ENCODE results near the gene CLNK.

The CLNK gene

GRCh38 chr4:10701702-10702460, 17.3 kb upstream of the CLNK start:
- H3K4me1 ChIP-seq (ENCODE audit: insufficient read depth, low read length, severe bottlenecking): no peaks in the 10 kb centered on the region
- H3K9me2 ChIP-seq (ENCODE audit: low read depth, low read length): no peaks in the 10 kb centered on the region
- no peak overlapping the region for H3K27ac ChIP-seq (ENCODE audit: low read depth, low read length, poor library complexity, severe bottlenecking)
- H3K36me3 ChIP-seq (ENCODE audit: insufficient read depth, low read length): no peaks in the 10 kb centered on the region
- no peaks in the 10 kb centered on the region for H3F3A ChIP-seq (ENCODE audit: insufficient read depth, low read length)
- H3K9ac ChIP-seq (ENCODE audit: low read length): no peak overlapping the region
- no peak overlapping the region for H3K4me2 ChIP-seq (ENCODE audit: low read length)
- TF ChIP-seq CTCF (IDR thresholded peaks at IDR 0.05; ENCODE audit: low read length): no peak
- no peak for TF ChIP-seq EZH2 (IDR thresholded peaks at IDR 0.05; ENCODE audit: borderline replicate concordance, low read length)
- no peak overlapping the region for H3K4me3 ChIP-seq (ENCODE audit: low read depth, low read length, poor library complexity, severe bottlenecking)
- no peaks in the 10 kb centered on the region for H4K20me1 ChIP-seq (ENCODE audit: insufficient read depth, low read length)
- H3K27me3 ChIP-seq (ENCODE audit: insufficient read depth, low read length): no peaks in the 10 kb centered on the region
- no peaks in the 10 kb centered on the region for H3K79me2 ChIP-seq (ENCODE audit: insufficient read depth, low read length)
- H3K9me3 ChIP-seq (ENCODE audit: low read length): no peaks in the 10 kb centered on the region
- no peak overlapping the region for H2AFZ ChIP-seq (ENCODE audit: low read length)

- Histone ChIP-seq H3K27ac (ENCODE audit: low read depth, low read length, poor library complexity, severe bottlenecking) (no peak overlapping the region), H4K20me1 (ENCODE audit: insufficient read depth, low read length) (no peaks in the 10 kb centered on the region), H3K27me3 (ENCODE audit: insufficient read depth, low read length) (no peaks in the 10 kb centered on the region), H3K9ac (ENCODE audit: low read length) (no peak overlapping the region), H3K9me3 (ENCODE audit: low read length) (no peaks in the 10 kb centered on the region), H3K36me3 (ENCODE audit: insufficient read depth, low read length) (no peaks in the 10 kb centered on the region), H3K4me2 (ENCODE audit: low read length) (no peak overlapping the region), H2AFZ (ENCODE audit: low read length) (no peak overlapping the region), H3K9me2 (ENCODE audit: low read depth, low read length) (no peaks in the 10 kb centered on the region), H3K4me3 (ENCODE audit: low read depth, low read length, poor library complexity, severe bottlenecking) (no peak overlapping the region), H3F3A (ENCODE audit: insufficient read depth, low read length) (no peaks in the 10 kb centered on the region), H3K79me2 (ENCODE audit: insufficient read depth, low read length) (no peaks in the 10 kb centered on the region), H3K4me1 (ENCODE audit: insufficient read depth, low read length, severe bottlenecking) (no peaks in the 10 kb centered on the region)
- TF ChIP-seq CTCF (IDR thresholded peaks at IDR 0.05; ENCODE audit: low read length) (no peak), EZH2 (IDR thresholded peaks at IDR 0.05; ENCODE audit: borderline replicate concordance, low read length) (no peak)
Observed at GRCh38 chr4:10701161-10701560, 16.6 kb upstream of the CLNK start.

GRCh38 chr4:10698172-10698571, 13.6 kb upstream of the CLNK start:
- Histone ChIP-seq H3K4me1 (ENCODE audit: insufficient read depth, low read length, severe bottlenecking) (no peaks in the 10 kb centered on the region), H3K27me3 (ENCODE audit: insufficient read depth, low read length) (no peaks in the 10 kb centered on the region), H3K9me3 (ENCODE audit: low read length) (no peaks in the 10 kb centered on the region), H3K9me2 (ENCODE audit: low read depth, low read length) (no peaks in the 10 kb centered on the region), H3K4me3 (ENCODE audit: low read depth, low read length, poor library complexity, severe bottlenecking) (no peak overlapping the region), H3F3A (ENCODE audit: insufficient read depth, low read length) (no peaks in the 10 kb centered on the region), H4K20me1 (ENCODE audit: insufficient read depth, low read length) (no peaks in the 10 kb centered on the region), H3K4me2 (ENCODE audit: low read length) (no peak overlapping the region), H2AFZ (ENCODE audit: low read length) (no peak overlapping the region), H3K36me3 (ENCODE audit: insufficient read depth, low read length) (no peaks in the 10 kb centered on the region), H3K79me2 (ENCODE audit: insufficient read depth, low read length) (no peaks in the 10 kb centered on the region), H3K27ac (ENCODE audit: low read depth, low read length, poor library complexity, severe bottlenecking) (no peak overlapping the region), H3K9ac (ENCODE audit: low read length) (no peak overlapping the region)
- no peak for TF ChIP-seq CTCF (IDR thresholded peaks at IDR 0.05; ENCODE audit: low read length)
- TF ChIP-seq EZH2 (IDR thresholded peaks at IDR 0.05; ENCODE audit: borderline replicate concordance, low read length): no peak

Data from OCI-LY1 (cell line).